ENCODE measurements around the gene ABHD5. TPM values are rescaled to one million over a fixed set of nuclear protein-coding genes. Genes with fewer than 3 reads are reported as not detected.

The ABHD5 gene
- total RNA-seq, 1 experiment from 2014 or later, result 11.3 TPM

DNA sequence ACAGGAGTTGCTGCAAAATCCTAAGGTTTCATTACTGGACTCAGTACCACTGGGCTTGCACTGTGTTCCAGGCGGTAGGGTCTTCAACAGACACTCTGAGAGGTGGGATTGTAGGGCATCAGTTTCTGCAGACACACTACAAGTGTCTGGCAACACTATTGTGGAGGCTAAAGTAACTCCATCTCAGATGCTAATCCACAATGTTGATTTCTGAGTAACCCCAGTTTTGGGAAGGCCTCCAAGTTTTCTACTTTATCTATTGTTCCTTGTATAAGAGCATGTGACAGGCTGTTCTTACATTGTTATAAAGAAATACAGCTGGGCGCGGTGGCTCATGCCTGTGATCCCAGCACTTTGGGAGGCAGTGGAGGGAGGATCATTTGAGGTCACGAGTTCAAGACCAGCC is 2.5 kb upstream of the ABHD5 start (continued):
- TF ChIP-seq FOXJ3 (CRISPR knock-in tag; IDR thresholded peaks at IDR 0.05; ENCODE audit: borderline replicate concordance) (no peak), MYBL2 (CRISPR knock-in tag; IDR thresholded peaks at IDR 0.05) (no peak)

DNA sequence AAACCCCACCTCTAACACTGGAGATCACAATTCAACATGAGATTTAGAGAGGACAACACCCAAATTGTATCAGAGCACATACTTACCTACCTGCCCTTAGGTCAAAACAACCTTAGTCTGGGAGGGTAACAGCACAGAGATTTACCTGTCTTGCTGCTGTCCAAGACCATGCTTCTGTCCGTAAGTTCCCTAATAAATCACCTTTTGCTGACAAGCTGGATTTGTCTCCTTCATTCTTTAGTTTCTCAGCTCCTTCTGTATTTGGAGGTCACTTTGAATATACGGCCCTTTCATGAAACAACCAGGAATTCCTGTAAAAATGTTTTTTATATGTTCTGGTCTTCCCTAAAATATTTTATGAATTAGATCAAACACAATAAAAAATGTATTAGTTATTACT is 1.6 kb upstream of the ABHD5 start:
- H3K9me3 Mint-ChIP-seq, result peaks cover 4% of the 10 kb centered on the region
- no peak overlapping the region for H3K27ac Mint-ChIP-seq
- no peak for ATAC-seq
- no peak for DNase-seq (ENCODE audit: low spot score)
- CTCF ChIA-PET, result no interaction called here
- POLR2A ChIA-PET, result no interaction called here
- peak overlapping the region; percentile 89 for H3K4me3 Mint-ChIP-seq
- TF ChIP-seq, protein P1, sequence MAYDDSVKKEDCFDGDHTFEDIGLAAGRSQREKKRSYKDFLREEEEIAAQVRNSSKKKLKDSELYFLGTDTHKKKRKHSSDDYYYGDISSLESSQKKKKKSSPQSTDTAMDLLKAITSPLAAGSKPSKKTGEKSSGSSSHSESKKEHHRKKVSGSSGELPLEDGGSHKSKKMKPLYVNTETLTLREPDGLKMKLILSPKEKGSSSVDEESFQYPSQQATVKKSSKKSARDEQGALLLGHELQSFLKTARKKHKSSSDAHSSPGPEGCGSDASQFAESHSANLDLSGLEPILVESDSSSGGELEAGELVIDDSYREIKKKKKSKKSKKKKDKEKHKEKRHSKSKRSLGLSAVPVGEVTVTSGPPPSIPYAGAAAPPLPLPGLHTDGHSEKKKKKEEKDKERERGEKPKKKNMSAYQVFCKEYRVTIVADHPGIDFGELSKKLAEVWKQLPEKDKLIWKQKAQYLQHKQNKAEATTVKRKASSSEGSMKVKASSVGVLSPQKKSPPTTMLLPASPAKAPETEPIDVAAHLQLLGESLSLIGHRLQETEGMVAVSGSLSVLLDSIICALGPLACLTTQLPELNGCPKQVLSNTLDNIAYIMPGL (CRISPR knock-in tag; IDR thresholded peaks at IDR 0.05), result no peak
- TF ChIP-seq ZNF219 (CRISPR knock-in tag; IDR thresholded peaks at IDR 0.05; ENCODE audit: borderline replicate concordance) (no peak), SOX15 (CRISPR knock-in tag; IDR thresholded peaks at IDR 0.05) (no peak), E2F4 (CRISPR knock-in tag; IDR thresholded peaks at IDR 0.05; ENCODE audit: borderline replicate concordance, low read depth) (no peak), ZNF138 (CRISPR knock-in tag; conservative IDR thresholded peaks at IDR 0.05) (no peak), NFE2L1 (CRISPR knock-in tag; IDR thresholded peaks at IDR 0.05) (no peak), NR1H2 (CRISPR knock-in tag; IDR thresholded peaks at IDR 0.05) (no peak), CREM (CRISPR knock-in tag; IDR thresholded peaks at IDR 0.05) (no peak), ZNF121 (CRISPR knock-in tag; IDR thresholded peaks at IDR 0.05) (no peak)
- TF ChIP-seq, protein P2, sequence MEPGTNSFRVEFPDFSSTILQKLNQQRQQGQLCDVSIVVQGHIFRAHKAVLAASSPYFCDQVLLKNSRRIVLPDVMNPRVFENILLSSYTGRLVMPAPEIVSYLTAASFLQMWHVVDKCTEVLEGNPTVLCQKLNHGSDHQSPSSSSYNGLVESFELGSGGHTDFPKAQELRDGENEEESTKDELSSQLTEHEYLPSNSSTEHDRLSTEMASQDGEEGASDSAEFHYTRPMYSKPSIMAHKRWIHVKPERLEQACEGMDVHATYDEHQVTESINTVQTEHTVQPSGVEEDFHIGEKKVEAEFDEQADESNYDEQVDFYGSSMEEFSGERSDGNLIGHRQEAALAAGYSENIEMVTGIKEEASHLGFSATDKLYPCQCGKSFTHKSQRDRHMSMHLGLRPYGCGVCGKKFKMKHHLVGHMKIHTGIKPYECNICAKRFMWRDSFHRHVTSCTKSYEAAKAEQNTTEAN (CRISPR knock-in tag; IDR thresholded peaks at IDR 0.05), result no peak
- peaks cover 7% of the 10 kb centered on the region for H3K36me3 Mint-ChIP-seq
- peaks cover 5% of the 10 kb centered on the region for H3K27me3 Mint-ChIP-seq (ENCODE audit: low read depth)
- H3K4me1 Mint-ChIP-seq, result peaks cover 39% of the 10 kb centered on the region

- H3K27ac Mint-ChIP-seq, result peak overlapping the region; percentile 99
- ATAC-seq, result no peak
- H3K27me3 Mint-ChIP-seq (ENCODE audit: low read depth), result peaks cover 5% of the 10 kb centered on the region
- H3K4me1 Mint-ChIP-seq, result peaks cover 43% of the 10 kb centered on the region
- ChIA-PET POLR2A (interaction anchor here (1.3 kb wide), 1 partner anchor 69 kb away, joined by 11 read pairs; the partner anchor contains the start of gene ANO10), CTCF (interaction anchor here (1.0 kb wide), 1 partner anchor 68 kb away, joined by 3 read pairs; the partner anchor contains the start of gene ANO10)
- peaks cover 3% of the 10 kb centered on the region; the same call in 1 of the 2 replicates for H3K9me3 Mint-ChIP-seq
- H3K36me3 Mint-ChIP-seq, result peaks cover 6% of the 10 kb centered on the region
- H3K4me3 Mint-ChIP-seq, result peak overlapping the region; percentile 89
- no peak for DNase-seq (ENCODE audit: low spot score)
- TF ChIP-seq MYBL2 (CRISPR knock-in tag; IDR thresholded peaks at IDR 0.05) (no peak), SMAD4 (CRISPR knock-in tag; IDR thresholded peaks at IDR 0.05) (no peak), NR3C1 (CRISPR knock-in tag; conservative IDR thresholded peaks at IDR 0.05; ENCODE audit: low read depth) (no peak), TEAD4 (CRISPR knock-in tag; IDR thresholded peaks at IDR 0.05) (no peak), ZBTB21 (CRISPR knock-in tag; IDR thresholded peaks at IDR 0.05; ENCODE audit: borderline replicate concordance) (no peak), ZNF512 (CRISPR knock-in tag; IDR thresholded peaks at IDR 0.05; ENCODE audit: borderline replicate concordance) (no peak), SOX15 (CRISPR knock-in tag; IDR thresholded peaks at IDR 0.05) (no peak), GTF2I (CRISPR knock-in tag; conservative IDR thresholded peaks at IDR 0.05) (no peak), TEAD1 (CRISPR knock-in tag; IDR thresholded peaks at IDR 0.05) (no peak)
- TF ChIP-seq, protein P1 (CRISPR knock-in tag; IDR thresholded peaks at IDR 0.05), result no peak
- TF ChIP-seq, protein P3, sequence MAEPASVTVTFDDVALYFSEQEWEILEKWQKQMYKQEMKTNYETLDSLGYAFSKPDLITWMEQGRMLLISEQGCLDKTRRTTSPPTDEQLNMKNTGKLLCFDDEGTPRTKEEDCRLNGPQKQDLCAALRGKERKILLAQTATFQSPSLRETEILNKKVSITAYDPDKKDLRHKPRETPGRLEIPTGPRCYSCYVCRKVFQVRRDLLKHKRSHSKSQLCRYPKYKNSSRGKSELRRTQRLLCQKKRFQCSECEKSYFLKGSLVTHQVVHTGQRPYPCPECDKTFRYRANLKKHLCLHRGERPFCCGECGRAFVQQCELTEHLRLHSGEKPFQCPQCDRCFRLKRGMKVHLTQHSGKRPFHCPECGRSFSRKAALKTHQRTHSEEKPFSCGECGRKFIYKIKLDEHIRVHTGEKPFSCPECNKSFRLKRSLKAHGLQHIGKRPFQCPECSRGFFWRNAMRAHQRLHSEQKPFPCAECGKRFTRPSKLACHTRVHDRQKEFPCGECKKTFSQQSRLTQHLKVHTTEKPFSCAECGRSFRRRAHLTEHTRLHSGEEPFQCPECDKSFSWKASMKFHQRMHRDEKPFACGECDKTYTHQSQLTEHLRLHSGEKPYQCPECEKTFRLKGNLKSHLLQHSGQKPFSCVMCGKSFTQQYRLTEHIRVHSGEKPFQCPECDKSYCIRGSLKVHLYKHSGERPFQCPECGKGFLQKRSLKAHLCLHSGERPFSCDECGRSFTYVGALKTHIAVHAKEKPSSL (CRISPR knock-in tag; conservative IDR thresholded peaks at IDR 0.05), result no peak
- TF ChIP-seq, protein P4, sequence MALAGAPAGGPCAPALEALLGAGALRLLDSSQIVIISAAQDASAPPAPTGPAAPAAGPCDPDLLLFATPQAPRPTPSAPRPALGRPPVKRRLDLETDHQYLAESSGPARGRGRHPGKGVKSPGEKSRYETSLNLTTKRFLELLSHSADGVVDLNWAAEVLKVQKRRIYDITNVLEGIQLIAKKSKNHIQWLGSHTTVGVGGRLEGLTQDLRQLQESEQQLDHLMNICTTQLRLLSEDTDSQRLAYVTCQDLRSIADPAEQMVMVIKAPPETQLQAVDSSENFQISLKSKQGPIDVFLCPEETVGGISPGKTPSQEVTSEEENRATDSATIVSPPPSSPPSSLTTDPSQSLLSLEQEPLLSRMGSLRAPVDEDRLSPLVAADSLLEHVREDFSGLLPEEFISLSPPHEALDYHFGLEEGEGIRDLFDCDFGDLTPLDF (CRISPR knock-in tag; IDR thresholded peaks at IDR 0.05), result no peak
Measured at GRCh38 chr3:43689766-43690399, 855 bp upstream of the ABHD5 start.
